Measurements from ENCODE around the gene SOX6. TPM values are rescaled to one million over a fixed set of nuclear protein-coding genes. Genes with fewer than 3 reads are reported as not detected.

The SOX6 gene
- total RNA-seq, 3 donors from 2014 or later, result 0.03 to 0.47 TPM; not detected in 1

DNA sequence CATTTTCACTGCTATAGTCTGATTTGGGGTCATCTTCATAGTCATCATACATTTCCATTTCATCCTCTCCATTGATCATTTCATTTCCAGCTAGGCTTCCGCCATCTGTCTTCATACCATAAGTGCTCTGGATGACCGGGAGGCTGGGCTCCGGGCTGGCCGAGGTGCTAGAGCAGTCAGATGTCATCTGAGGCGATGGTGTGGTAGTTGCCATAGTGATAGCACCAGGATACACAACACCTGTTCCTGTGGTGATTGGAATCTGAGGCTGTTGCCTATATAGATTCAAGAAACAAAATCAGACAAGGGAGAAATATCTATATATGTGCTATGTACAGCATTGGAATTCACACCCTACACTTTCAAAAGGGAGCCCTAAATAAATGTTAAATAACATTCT is 383.5 kb downstream of the SOX6 start:
- ATAC-seq, result no peak

DNA sequence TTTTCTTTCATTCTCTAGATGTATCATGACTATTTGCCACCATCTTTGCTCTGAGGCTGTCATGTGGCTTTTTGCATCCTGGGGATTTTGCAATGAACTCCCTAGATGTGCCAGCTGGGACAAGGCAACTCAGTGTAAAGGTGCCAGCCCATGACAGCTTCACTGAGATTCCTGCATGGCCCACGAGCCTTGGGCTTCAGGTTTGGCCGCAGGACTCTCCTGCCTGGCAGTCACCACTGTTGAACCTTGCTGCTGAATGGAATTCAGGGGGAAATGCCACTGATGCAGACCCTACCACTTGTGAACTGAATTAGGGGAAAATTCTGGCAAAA is 385.2 kb downstream of the SOX6 start:
- H3K4me1 Mint-ChIP-seq (ENCODE audit: low read depth), result no peaks in the 10 kb centered on the region
- ATAC-seq, result no peak

More for the DNA sequence above, 383.5 kb downstream of the SOX6 start:
- Mint-ChIP-seq H3K9me3 (no peaks in the 10 kb centered on the region), H3K4me3 (no peak overlapping the region), H3K36me3 (ENCODE audit: insufficient read depth) (no peaks in the 10 kb centered on the region), H3K4me1 (ENCODE audit: low read depth) (no peaks in the 10 kb centered on the region), H3K27me3 (ENCODE audit: low read depth) (no peaks in the 10 kb centered on the region)
- DNase-seq, result no peak

DNA sequence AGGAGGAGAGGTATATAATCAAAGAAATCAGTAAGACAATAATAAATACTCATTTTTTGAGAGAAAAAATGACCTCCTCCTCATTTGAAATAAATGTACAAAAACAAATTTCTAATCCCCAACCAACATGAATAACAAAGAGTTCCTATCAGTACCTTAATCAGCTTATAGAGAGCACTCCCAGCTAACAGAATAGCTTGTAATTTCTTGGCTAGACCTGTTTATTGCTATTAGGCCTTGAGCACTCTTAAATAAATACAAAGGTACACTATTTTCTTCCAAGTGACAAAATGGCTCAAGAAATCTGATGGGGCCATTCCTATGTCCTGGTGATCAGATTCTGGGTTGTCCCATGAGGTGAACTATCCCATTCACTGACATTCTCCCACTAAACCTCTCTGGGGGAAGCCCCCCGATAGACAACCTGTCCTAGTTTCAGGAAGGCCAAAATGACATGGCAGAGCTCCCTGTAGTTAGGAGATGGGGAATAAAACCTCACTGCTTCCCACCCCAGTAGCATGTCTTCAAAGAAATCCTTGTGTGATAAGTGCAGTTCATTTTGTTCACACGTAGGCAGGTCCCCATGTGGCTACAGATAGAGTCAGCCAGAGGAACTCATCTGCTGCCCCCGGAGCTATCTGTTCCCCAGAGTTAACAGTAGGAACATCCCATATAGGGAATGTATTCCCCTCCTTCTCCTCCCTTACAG is 385.7 kb downstream of the SOX6 start:
- Mint-ChIP-seq H3K9me3 (no peaks in the 10 kb centered on the region), H3K4me3 (no peak overlapping the region), H3K27me3 (ENCODE audit: low read depth) (no peaks in the 10 kb centered on the region), H3K4me1 (ENCODE audit: low read depth) (no peaks in the 10 kb centered on the region), H3K36me3 (ENCODE audit: insufficient read depth) (no peaks in the 10 kb centered on the region)
- DNase-seq (no peak), ATAC-seq (no peak)

More for the DNA sequence above, 385.2 kb downstream of the SOX6 start:
- DNase-seq, result no peak
- Mint-ChIP-seq H3K27me3 (ENCODE audit: low read depth) (no peaks in the 10 kb centered on the region), H3K4me3 (no peak overlapping the region), H3K9me3 (no peaks in the 10 kb centered on the region), H3K36me3 (ENCODE audit: insufficient read depth) (no peaks in the 10 kb centered on the region)

DNA sequence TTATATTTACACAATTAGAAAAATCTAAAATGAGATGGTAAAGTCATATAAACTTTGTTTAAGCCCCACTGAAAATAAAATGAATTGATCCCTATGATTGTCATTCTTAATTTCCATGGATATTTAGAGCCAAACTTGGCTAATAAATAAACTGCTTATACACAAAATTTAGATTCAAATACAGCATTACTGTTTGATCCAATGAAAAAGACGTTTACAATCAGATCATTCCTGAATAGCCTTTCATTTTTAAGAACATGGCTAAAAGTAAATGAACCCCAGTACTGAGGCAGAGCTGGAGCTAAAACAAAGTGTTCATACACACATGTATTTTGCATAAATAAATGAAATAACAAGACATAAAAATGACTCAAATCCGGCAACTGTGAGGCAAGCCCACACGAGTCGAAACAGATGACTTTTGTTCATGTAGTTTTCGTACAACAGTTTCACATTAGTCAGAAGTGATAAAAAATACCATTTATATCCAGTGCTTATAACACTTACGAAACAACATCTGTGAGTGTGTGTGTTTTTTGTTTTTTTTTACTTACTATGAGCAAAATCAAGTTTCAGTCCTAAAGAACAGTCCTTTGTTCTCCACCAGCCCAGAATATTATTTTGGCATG is 386.5 kb downstream of the SOX6 start:
- H3K9me3 Mint-ChIP-seq, result no peaks in the 10 kb centered on the region
- H3K36me3 Mint-ChIP-seq (ENCODE audit: insufficient read depth), result no peaks in the 10 kb centered on the region
- no peaks in the 10 kb centered on the region for H3K27me3 Mint-ChIP-seq (ENCODE audit: low read depth)
- DNase-seq (no peak), ATAC-seq (no peak)
- no peak overlapping the region for H3K4me3 Mint-ChIP-seq
- H3K4me1 Mint-ChIP-seq (ENCODE audit: low read depth), result no peaks in the 10 kb centered on the region

DNA sequence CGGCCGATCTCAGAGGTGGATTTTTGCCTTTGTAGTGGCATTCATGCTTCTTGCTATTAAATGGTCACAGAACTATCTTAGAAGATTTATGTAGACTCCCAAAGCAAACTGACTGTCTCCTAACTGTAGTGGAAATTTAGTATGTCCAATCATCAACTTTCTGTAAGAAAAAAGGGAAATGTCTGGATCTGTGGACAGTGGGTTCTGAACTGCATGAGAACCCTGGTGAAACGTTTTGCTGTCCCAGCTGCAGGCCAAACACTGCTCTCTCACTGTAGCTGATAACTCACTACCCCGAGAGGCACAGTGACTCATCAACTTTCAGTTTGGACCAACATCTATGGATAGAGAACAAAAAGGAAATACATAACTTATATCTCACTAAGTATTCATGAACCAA is 387.1 kb downstream of the SOX6 start:
- ATAC-seq (no peak), DNase-seq (no peak)
- Mint-ChIP-seq H3K36me3 (ENCODE audit: insufficient read depth) (no peaks in the 10 kb centered on the region), H3K9me3 (no peaks in the 10 kb centered on the region), H3K4me1 (ENCODE audit: low read depth) (no peaks in the 10 kb centered on the region), H3K4me3 (no peak overlapping the region), H3K27me3 (ENCODE audit: low read depth) (no peaks in the 10 kb centered on the region)

DNA sequence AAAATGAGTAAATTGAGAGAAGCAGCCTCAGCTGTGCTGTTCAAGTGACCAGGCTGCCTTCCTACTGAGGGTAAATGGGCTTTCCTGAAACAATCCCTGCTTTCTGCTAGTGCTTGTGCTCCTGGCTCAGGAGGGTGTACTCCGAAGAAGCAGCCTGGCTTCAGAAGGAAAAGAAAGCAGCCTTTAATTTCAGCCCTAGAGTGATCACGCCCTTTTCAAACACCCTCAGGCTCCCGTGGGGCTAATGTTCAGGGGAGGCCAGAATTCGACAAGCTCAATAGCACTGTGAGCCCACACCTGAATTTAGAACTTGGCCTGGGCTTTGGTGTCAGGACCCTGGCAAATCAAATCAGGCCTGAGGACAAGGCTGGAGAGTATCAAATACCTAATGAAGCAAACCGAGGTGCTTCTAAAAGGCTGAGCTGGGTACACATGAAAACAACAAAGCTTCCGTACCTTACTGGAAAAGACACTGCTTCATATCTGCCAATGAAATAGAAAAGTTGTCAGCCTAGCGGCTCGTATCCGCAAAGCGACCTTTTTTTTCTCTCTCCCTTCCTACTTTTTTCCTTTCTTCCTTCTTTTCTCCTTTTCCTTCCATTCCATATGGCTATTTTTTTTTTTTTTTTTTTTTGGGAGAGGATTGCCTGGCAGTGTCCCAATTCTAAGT is 387.8 kb downstream of the SOX6 start:
- H3K27me3 Mint-ChIP-seq (ENCODE audit: low read depth), result no peaks in the 10 kb centered on the region
- ATAC-seq (no peak), DNase-seq (no peak)
- H3K4me1 Mint-ChIP-seq (ENCODE audit: low read depth), result no peaks in the 10 kb centered on the region
- H3K9me3 Mint-ChIP-seq, result no peaks in the 10 kb centered on the region
- H3K36me3 Mint-ChIP-seq (ENCODE audit: insufficient read depth), result no peaks in the 10 kb centered on the region
- no peak overlapping the region for H3K4me3 Mint-ChIP-seq

DNA sequence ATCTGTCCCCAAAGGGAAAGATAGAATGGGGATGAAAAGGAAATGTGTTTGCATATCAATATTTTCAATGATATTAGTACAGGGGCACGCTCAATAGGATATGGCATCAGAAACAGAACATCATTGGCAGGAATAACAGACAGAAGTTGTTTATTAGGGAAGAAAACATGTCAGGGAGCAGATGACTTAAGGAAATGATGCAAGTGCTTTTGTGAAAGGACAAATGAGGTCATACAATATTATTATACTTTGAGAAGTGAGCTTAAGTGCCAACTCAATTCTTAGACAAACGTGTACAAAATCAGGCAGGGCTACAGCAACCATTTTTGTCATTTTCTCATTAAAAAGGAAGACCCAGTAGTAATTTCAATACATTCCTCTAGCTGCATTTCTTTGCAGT is 388.4 kb downstream of the SOX6 start:
- no peak overlapping the region for H3K4me3 Mint-ChIP-seq
- H3K27me3 Mint-ChIP-seq (ENCODE audit: low read depth), result no peaks in the 10 kb centered on the region
- H3K4me1 Mint-ChIP-seq (ENCODE audit: low read depth), result no peaks in the 10 kb centered on the region
- ATAC-seq, result no peak
- H3K9me3 Mint-ChIP-seq, result no peaks in the 10 kb centered on the region
- no peak for DNase-seq
- no peaks in the 10 kb centered on the region for H3K36me3 Mint-ChIP-seq (ENCODE audit: insufficient read depth)

DNA sequence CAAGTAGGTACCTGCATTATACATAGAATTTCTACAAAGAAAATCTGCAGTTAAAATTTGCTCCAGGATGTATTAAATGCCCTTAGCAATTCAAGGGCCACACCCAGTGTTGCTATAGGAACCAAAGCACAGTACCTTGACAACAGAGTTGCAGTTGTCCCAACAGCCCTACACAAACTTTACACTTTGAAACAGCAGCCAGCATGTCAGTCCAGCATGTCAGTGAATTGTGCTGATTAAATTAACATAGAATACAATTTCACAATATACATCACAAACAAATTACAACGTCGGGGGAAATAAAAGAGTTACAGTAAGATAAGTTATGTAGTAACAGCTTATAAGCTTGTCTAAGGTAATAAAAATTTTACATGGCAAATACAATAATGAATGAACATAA is 389.2 kb downstream of the SOX6 start:
- no peak for DNase-seq
- Mint-ChIP-seq H3K36me3 (ENCODE audit: insufficient read depth) (no peaks in the 10 kb centered on the region), H3K4me3 (no peak overlapping the region), H3K4me1 (ENCODE audit: low read depth) (no peaks in the 10 kb centered on the region), H3K9me3 (no peaks in the 10 kb centered on the region), H3K27me3 (ENCODE audit: low read depth) (no peaks in the 10 kb centered on the region)
- no peak for ATAC-seq

DNA sequence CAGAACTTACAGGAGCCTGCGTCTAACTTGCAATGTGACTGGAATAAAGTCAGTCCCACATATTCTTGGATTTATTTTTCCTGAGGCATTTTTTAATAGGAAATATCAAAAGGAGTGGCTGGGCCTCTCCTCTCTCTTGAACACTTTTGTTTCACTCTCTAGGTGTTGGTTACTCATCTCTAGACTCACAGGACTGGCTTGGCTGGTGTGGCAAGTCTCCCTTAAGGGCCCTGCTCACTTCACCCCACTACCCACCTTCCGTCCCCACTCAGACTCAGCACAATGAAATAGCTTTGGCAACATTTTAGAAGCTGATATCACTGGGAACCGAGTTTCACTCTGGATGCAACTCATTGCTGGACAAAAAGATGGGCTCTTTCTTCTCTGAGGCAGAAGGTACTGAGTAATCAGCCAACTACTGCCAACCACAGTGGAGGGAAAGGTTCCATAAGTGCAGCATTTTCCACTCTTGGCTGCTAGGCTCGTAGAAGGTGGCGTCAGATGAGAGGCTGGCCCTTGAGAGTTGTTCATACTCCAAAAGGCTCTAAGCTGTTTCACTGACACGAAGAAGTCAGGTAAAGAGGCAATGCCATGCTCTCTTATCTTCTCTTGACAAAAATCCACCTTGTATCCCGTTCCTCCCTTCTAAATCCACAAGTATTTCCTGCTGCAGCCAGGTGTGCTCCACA is 390.6 kb downstream of the SOX6 start:
- Mint-ChIP-seq H3K36me3 (ENCODE audit: insufficient read depth) (no peaks in the 10 kb centered on the region), H3K4me3 (no peak overlapping the region), H3K4me1 (ENCODE audit: low read depth) (no peaks in the 10 kb centered on the region), H3K9me3 (no peaks in the 10 kb centered on the region), H3K27me3 (ENCODE audit: low read depth) (no peaks in the 10 kb centered on the region)
- DNase-seq, result no peak
- no peak for ATAC-seq

DNA sequence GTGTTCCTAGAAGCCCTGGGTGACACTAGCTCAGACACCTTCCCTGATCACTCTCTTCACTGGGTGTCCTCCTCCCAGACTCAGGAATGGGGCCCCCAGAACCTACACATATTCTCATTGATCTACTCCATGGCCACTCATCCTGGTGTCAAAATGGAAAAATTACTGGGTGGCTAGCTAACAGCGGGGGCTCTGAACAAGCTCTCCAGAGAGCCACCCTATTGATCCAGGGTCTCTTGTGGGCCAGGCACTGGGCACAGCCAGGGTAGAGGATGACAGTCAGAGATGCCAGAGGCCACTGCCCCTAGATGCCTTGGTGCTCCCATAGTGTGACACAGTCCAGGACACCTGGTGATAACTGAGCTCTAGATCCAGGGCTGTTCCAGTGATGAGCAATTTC is 393.1 kb downstream of the SOX6 start:
- ATAC-seq (no peak), DNase-seq (no peak)
- Mint-ChIP-seq H3K36me3 (ENCODE audit: insufficient read depth) (no peaks in the 10 kb centered on the region), H3K9me3 (no peaks in the 10 kb centered on the region), H3K4me3 (no peak overlapping the region), H3K27me3 (ENCODE audit: low read depth) (no peaks in the 10 kb centered on the region), H3K4me1 (ENCODE audit: low read depth) (no peaks in the 10 kb centered on the region)

DNA sequence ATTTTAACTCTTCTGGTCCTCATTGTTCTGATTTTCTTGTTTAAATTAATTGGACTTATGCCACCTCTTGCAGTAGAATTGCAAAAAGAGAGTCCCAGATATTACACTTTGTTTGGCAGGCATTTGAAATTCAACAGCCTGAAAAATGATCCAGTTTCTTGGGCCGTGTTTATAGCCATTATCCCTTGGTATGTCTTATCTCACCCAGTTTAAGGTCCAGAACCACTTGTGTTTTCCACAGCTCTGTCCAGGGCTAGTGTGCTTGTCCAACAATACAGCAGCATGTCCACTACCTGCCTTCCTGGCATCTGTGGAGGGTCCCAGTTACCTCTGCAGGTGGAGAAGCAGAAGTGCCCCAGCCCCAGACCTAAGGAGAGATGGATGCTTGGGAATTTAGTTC is 397.4 kb downstream of the SOX6 start:
- H3K27me3 Mint-ChIP-seq (ENCODE audit: low read depth), result no peaks in the 10 kb centered on the region
- no peaks in the 10 kb centered on the region for H3K36me3 Mint-ChIP-seq (ENCODE audit: insufficient read depth)
- DNase-seq, result no peak
- H3K4me3 Mint-ChIP-seq, result no peak overlapping the region
- ATAC-seq, result no peak
- H3K4me1 Mint-ChIP-seq (ENCODE audit: low read depth), result no peaks in the 10 kb centered on the region
- H3K9me3 Mint-ChIP-seq, result peaks cover 9% of the 10 kb centered on the region

DNA sequence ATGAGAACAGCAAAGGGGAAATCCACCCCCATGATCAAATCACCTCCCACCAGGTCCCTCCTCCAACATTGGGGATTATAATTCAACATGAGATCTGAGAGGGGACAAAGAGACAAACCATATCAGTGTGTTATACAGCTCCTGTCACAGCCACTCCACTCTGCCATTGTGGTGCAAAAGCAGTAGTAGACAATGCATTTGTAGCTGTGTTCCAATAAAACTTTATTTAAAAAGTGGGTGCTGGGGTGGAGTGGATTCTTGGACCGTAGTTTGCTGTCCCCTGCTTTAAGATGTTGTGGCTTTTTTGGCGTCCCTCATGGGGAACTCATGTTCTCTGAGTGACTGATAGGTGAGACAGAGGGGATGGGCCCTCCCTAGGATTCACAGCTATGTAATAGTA is 399.1 kb downstream of the SOX6 start:
- H3K27me3 Mint-ChIP-seq (ENCODE audit: low read depth), result no peaks in the 10 kb centered on the region
- DNase-seq (no peak), ATAC-seq (no peak)
- H3K4me3 Mint-ChIP-seq, result no peak overlapping the region
- peaks cover 9% of the 10 kb centered on the region for H3K9me3 Mint-ChIP-seq
- H3K36me3 Mint-ChIP-seq (ENCODE audit: insufficient read depth), result no peaks in the 10 kb centered on the region
- H3K4me1 Mint-ChIP-seq (ENCODE audit: low read depth), result no peaks in the 10 kb centered on the region

DNA sequence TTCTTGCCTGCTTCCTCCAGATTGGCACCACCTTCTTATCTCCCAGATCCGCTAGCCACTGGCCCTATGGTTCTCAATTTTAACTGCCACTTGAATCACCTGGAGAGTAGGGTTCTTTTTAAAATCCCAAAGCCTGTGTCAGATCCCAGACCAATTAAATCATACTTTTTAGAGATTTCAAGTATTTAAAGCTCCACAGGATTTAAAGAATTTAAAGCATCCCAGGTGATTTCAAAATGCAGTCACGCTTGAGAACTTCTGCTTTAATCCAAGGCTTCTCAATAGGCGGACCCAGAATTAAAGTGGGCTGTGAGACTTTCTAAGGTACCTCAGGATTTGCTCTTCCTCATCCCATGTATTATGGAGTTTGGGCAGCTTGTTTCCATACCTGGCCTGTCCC is 400.0 kb downstream of the SOX6 start:
- DNase-seq (no peak), ATAC-seq (no peak)
- Mint-ChIP-seq H3K36me3 (ENCODE audit: insufficient read depth) (no peaks in the 10 kb centered on the region), H3K27me3 (ENCODE audit: low read depth) (no peaks in the 10 kb centered on the region), H3K9me3 (peaks cover 9% of the 10 kb centered on the region), H3K4me1 (ENCODE audit: low read depth) (no peaks in the 10 kb centered on the region), H3K4me3 (no peak overlapping the region)

DNA sequence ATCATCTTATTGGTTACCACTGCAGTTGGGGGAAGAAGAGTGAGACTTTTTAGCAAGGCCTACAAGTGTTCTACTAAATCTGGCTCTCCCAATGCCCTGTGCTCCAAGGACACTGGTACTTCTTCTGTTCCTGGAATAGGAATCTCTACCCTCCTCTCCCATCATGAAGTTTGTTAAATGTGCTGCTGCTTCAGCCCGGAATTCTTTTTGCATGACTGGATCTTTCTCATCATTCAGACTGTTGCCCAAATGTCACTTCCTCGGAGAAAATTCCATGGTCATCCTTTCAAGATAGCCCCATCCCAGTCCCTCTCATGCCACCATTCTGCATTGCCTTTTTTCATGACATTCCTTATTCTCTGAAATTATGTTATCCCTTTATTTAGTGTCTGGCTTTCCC is 400.8 kb downstream of the SOX6 start:
- H3K36me3 Mint-ChIP-seq (ENCODE audit: insufficient read depth), result no peaks in the 10 kb centered on the region
- peaks cover 9% of the 10 kb centered on the region for H3K9me3 Mint-ChIP-seq
- no peak for ATAC-seq
- H3K27me3 Mint-ChIP-seq (ENCODE audit: low read depth), result no peaks in the 10 kb centered on the region
- no peak overlapping the region for H3K4me3 Mint-ChIP-seq
- no peaks in the 10 kb centered on the region for H3K4me1 Mint-ChIP-seq (ENCODE audit: low read depth)
- no peak for DNase-seq

Data from activated T-cell treated with anti-CD3 and anti-CD28 coated beads, Interleukin-2, amount 50 U/mL, for 4 hours (primary cell).